Pulmonary artery endothelial cell (primary cell): ENCODE data around the gene ANAPC10. TPM values are rescaled to one million over a fixed set of nuclear protein-coding genes. Genes with fewer than 3 reads are reported as not detected.
"Not testable (repeated sequence)": the region's sequence is repeated elsewhere in the genome, so short reads cannot be mapped to it uniquely, and the experiment has no call there.

Experiments
- DNase-seq: peaks from one replicate; pipeline ENCODE4 v3.0.0-alpha.2; 2011; ENCODE audit warnings: low read depth, low spot score
- total RNA-seq: library from RNA; depleted of rRNA; stranded (reverse); fragments of >200 nt; gene quantifications from 2 replicates; pipeline ENCODE4 v1.2.3, GENCODE V29; 2014

Gene ANAPC10
- total RNA-seq, 1 donor from 2014 or later: 24.6 TPM

- DNase-seq: not testable (repeated sequence)
These were observed 87.7 kb downstream of the ANAPC10 start for GRCh38 chr4:145010315-145010714.

DNA sequence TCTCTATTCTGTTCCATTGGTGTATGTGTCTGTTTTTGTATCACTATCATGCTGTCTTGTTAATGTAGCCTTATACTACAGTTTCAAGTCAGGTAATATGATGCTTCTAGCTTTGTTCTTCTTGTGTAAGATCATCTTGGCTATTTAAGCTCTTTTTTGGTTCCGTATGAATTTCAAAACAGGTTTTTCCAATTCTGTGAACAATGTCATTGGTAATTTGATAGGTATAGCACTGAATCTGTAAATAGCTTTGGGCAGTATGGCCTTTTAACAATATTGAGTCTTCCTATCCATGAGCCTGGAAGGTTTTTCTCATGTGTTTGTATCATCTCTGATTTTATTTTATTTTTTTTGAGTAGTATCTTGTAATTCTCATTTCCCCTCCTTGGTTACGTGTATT lies 94.3 kb downstream of the ANAPC10 start:
- no peak for DNase-seq

DNA sequence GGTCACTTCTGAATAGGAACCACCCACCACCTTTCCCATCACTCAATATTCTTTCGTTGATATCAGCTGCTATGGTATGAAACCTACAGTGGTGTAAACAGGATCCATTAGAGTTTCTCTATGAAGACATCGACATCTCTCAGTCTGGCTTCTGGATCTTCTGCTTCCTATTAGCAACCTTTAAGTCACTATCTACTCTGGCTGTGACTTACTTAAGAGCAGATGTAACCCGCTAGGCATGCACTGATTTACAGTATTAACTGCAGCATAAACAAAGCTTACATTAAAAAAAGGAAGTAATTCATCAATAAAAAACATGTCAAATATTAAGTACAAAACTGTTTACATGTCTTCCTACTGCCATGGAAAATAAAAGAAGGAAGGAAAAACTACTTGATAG lies 96.4 kb downstream of the ANAPC10 start:
- no peak for DNase-seq

- DNase-seq: not testable (repeated sequence)
These were observed 97.3 kb downstream of the ANAPC10 start for GRCh38 chr4:145000656-145001055.

GRCh38 chr4:144989306-144989705 lies 108.7 kb downstream of the ANAPC10 start:
- DNase-seq: no peak

DNA sequence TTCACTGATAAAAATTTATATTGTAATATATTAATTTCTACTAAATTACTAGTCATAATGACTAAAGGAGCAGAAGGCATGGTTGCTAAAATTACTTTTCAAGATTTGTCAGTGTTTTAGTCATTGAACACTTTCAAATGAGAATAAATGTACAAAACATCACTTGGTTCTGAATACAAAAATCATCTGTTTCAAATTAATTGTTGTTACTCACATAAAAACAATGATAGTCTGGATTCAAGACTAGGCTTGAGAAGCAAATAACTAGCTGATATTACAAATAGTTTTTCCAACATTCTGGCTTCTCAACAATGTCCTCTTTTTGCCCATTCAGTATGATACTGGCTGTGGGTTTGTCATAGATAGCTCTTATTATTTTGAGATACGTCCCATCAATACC lies 112.5 kb downstream of the ANAPC10 start:
- no peak for DNase-seq

DNA sequence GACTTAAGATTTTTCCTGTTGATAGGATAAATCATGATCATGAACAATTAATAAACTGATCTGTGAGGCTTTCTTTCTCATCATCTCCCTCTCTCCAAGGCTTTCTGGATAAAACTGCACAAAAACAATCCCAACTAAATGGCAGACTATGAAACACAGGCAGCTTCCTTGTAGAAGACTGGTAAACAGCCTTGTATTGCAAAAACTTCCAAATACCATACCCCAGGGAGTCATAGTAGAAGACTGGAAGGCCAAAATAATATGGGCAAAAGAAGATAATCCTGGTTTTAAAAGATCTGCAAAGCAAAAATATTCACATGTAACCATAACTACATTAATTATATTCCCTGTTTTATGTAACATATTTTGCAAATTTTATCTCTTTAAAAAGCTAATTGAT lies 113.0 kb downstream of the ANAPC10 start:
- DNase-seq: no peak

GRCh38 chr4:144984241-144984640 lies 113.8 kb downstream of the ANAPC10 start:
- no peak for DNase-seq

GRCh38 chr4:144975718-144976117 lies 122.3 kb downstream of the ANAPC10 start:
- DNase-seq: no peak

GRCh38 chr4:144970597-144970996 lies 127.4 kb downstream of the ANAPC10 start:
- no peak for DNase-seq

DNA sequence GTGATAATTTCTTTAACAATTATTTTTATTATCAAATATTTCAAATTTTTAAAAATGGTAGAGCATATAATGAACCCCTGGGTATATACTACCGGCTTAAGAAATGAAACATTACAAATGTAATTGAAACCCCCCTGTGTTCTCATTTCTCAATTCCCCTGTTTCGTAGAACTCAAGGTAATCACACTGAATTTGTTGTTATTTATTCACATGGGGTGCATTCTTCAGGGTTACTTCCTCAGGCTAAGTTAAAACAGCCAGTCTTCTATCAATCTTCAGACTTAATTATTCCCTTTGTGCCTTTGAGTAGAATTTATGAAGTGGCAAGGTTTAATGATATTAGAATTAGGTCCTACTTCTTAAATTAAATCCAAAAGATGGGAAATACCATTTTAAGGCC lies 128.2 kb downstream of the ANAPC10 start:
- DNase-seq: no peak

- DNase-seq: no peak
These were observed 129.4 kb downstream of the ANAPC10 start for GRCh38 chr4:144968606-144969005.

DNA sequence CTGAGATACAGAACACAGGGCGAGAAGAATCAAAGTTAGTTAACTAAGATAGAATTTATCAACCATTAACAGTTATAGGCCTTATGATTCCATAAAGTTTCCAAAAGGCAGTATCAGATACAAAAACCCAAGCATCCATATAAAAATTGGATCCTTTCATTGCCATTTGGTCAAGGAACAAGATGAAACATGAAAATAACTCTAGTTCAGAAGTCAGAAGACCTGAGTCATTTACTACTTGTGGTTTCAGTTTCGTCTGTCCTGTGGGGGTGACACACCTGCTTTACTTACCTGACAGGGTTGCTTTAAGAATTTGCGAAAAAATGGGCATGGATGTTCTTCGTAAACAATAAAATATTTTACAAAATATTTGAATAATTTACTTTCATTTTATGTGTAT lies 130.8 kb downstream of the ANAPC10 start:
- no peak for DNase-seq

DNA sequence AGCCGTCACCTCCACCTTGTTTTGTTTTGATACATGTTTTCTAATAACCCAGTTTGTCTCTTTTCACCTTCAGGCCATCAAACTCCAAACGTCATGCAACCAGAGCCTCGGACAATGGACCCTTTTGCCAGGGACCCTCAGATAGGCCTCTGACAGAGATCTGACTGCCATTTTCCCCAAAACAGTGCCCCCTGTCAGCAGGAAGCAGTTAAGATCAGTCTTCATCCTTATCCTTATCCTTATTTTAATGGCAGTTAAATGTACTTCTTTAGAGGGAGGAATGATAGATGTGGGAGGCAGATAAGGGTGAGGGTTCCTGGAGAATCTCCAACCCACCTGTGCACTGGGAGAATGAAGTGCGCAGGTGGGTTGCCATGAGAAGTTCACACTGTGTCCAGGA lies 135.7 kb downstream of the ANAPC10 start:
- DNase-seq: no peak

DNA sequence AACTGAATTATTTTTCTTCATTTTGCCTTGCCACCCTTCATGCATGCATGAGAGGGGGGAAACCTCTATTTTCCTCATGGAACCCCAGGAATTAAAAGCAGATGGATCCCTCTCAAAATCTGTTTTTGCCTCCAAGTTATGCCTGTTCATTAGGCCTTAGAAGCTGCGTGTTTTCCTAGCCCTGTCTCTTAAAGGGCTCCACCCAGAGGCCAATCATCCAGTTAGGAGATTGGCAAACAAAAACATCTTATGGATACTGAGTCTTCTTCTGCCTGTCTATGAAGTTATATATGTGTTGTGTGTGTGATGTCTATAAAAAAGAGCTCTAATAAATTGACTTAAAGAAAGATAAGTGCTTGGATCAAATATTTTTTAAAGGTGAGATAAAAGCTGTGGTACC lies 142.9 kb downstream of the ANAPC10 start:
- DNase-seq: no peak

DNA sequence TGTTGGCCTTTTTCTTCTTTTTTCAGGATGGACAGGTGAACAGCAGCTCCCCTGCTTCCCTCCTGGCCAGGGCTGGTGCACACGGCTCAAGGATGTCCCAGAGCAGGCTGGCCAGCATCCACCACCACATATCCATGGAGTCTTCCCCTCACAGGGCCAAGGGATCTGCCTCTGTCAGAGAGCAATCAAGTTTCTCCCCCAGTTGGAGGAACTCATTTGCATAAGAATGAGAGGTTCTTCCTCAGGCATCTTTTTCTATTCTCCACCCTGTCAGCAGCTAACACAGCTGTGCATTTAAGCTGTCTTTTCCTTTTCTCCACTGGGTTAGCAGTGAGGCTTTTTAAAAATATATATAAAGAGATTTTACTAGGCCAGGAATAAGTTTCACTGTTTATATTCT lies 143.8 kb downstream of the ANAPC10 start:
- DNase-seq: no peak

GRCh38 chr4:144948421-144948820 lies 149.6 kb downstream of the ANAPC10 start:
- DNase-seq: no peak

DNA sequence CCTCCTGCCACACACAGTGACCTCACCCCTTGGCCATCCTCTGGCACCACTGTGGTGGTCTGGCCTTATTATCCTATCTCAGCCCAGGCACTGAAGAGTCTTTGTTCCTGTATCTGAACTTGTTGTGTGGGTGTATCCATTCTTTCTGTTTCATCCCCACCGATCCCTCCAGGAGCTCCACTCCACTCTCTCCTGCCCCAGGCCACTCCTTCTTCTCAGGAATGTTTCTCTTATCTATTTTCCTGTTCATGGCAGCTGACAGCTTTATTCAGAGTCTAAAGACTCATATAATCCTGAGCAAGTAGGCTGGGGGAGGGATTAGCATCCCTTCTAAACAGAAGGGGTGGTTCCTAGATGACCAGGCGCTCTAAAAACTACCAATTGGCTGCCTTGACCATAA lies 150.0 kb downstream of the ANAPC10 start:
- DNase-seq: no peak

Other genes with a start within 250 kb of the ANAPC10 start
- 199 and 264 TPM in 2 replicates for gene ABCE1, start 115 bp upstream of the ANAPC10 start, total RNA-seq
- gene OTUD4, start 82.4 kb upstream of the ANAPC10 start, total RNA-seq: 25.0 and 32.6 TPM in 2 replicates